WERI-Rb-1 (cell line): ENCODE measurements around the gene GATAD2A.

ENCODE experiments used
- DNase-seq: peaks from one replicate; pipeline ENCODE4 v3.0.0-alpha.2; 2020
- H3K27ac ChIP-seq: fragments of 250-450 bp; sonication (Bioruptor Pico); 2 replicates; pipeline ENCODE4 v1.5.1; 2020; ENCODE audit warnings: mild to moderate bottlenecking, moderate library complexity
- H3K27me3 ChIP-seq: fragments of 250-450 bp; sonication (Bioruptor Pico); 2 replicates; pipeline ENCODE4 v1.5.1; 2021; ENCODE audit warnings: mild to moderate bottlenecking, low read depth, moderate library complexity; ENCODE audit not compliant: insufficient read depth, severe bottlenecking
- H3K36me3 ChIP-seq: fragments of 250-450 bp; sonication (Bioruptor Pico); 2 replicates; pipeline ENCODE4 v1.5.1; 2020; ENCODE audit warnings: mild to moderate bottlenecking, moderate library complexity
- H3K4me3 ChIP-seq: 2 replicates; pipeline ENCODE4 v1.5.1; 2011; ENCODE audit warnings: low read depth, mild to moderate bottlenecking, control low read depth, low read length
- H3K9me3 ChIP-seq: fragments of 250-450 bp; sonication (Bioruptor Pico); 2 replicates; pipeline ENCODE4 v1.5.1; 2021; ENCODE audit warnings: mild to moderate bottlenecking, moderate library complexity; ENCODE audit not compliant: severe bottlenecking
- CTCF ChIP-seq: IDR thresholded peaks from 2 replicates; pipeline ENCODE4 v1.5.1; 2011; ENCODE audit warnings: low read depth, mild to moderate bottlenecking, control low read depth, inconsistent platforms, low read length

Gene GATAD2A

DNA sequence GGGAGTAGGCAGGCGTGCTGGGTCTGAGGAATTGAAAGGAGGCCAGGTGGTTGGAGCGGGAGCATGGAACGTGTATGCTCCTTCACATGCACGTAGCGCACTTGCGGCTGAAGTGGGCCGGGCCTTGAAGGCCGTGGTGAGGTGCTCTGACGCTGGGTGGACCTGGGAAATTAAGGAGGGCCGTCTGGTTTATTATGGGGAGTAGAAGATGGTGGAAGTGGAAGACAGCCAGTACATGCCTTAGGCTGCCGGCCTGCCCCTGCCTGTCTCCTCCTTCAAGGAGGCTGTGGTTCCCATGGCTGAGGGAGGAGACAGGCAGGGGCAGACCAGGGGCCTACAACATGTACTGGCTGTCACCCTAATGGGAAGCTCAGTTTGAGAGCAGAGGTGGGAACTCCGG lies 23.9 kb downstream of the GATAD2A start:
- Histone ChIP-seq H3K27me3 (no peaks in the 10 kb centered on the region), H3K36me3 (peaks cover 2% of the 10 kb centered on the region), H3K9me3 (no peaks in the 10 kb centered on the region), H3K27ac (no peak overlapping the region), H3K4me3 (no peak overlapping the region)
- DNase-seq, result no peak
- no peak for TF ChIP-seq CTCF

- TF ChIP-seq CTCF, result no peak
- no peak for DNase-seq
- no peak overlapping the region for H3K4me3 ChIP-seq
- no peaks in the 10 kb centered on the region for H3K9me3 ChIP-seq
- peaks cover under 1% of the 10 kb centered on the region for H3K36me3 ChIP-seq
- H3K27me3 ChIP-seq, result no peaks in the 10 kb centered on the region
- no peak overlapping the region for H3K27ac ChIP-seq
Observed at GRCh38 chr19:19432732-19433131, 27.3 kb downstream of the GATAD2A start.

DNA sequence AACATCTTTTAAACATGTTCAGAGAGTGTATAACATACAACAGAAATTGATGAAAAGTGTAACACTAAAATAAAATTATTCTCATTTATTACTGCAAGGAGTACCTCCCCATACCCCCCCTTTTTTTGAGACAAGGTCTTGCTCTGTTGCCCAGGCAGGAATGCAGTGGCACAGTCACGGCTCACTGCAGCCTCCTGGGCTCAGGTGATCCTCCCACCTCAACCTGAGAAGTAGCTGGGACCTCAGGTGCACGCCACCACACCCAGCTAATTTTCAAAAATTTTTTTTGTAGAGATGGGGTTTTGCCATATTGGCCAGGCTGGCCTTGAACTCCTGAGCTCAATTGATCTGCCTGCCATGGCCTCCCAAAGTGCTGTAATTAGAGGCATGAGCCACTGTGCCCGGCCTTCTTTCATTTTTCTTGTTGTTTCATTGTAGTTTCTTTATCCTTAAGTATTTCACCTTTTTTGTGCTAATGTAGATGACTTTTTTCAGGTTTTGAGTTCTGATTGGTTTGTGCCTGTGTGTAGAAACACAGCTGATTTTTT lies 28.3 kb downstream of the GATAD2A start:
- Histone ChIP-seq H3K4me3 (no peak overlapping the region), H3K36me3 (no peaks in the 10 kb centered on the region; the same call in none of the 2 replicates), H3K27me3 (no peaks in the 10 kb centered on the region), H3K9me3 (no peaks in the 10 kb centered on the region), H3K27ac (no peak overlapping the region)
- TF ChIP-seq CTCF, result no peak
- no peak for DNase-seq

DNA sequence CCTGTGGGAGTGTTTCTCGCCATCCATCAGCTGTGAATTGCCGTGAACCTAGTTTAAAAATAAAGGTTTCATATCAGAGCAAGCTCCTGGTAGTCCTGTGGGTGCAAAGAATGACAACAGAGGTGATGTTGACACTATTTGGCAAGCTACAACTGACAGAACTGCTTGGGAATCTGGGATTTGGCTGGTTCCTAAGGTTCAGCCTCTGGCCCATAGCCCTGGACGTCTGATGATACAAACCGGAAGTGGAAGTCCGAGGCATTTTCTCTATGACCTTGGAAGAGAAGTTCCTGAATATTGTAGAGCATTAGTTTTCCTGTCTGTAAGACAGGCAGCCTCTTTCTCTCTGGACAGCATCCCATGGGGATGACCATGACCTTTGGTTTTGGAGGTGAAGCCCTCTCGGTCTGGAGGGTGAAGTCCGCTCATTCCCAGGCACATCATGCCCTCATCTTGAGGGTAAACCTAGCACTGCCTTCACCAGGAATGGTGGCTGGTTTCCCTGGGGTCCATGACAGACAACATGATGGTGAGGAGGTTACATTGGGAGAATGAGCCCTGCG lies 29.1 kb downstream of the GATAD2A start:
- Histone ChIP-seq H3K36me3 (no peaks in the 10 kb centered on the region; the same call in none of the 2 replicates), H3K4me3 (no peak overlapping the region), H3K27ac (no peak overlapping the region), H3K9me3 (no peaks in the 10 kb centered on the region), H3K27me3 (no peaks in the 10 kb centered on the region)
- DNase-seq, result no peak
- no peak for TF ChIP-seq CTCF

DNA sequence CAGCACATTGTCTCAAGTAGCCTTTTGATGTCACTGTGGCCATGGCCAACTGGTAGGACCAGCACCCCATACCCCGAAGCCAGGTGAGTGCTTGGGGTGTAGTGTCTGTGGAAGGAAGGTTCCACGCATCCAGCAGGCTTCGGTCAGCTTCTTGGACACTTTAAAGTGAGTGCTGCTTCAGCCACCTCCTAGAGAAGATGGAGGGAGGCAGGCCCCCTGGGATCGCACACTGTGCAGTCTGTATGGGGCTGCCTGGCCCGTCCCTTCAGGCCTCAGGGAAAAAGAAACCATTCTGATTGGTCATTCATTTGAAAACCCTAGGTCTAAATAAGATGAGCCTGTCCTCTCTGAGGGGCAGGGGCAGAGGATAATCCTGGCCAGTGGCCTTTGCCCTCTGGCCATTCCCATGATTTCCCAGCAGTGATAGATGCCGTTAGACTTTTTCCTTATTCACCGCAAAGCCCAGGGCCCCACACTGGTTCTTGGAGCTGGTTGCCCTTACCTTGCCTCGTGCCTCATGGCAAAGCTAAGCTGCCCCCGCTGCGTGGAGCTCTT lies 30.7 kb downstream of the GATAD2A start:
- DNase-seq, result no peak
- no peak overlapping the region for H3K4me3 ChIP-seq
- H3K27ac ChIP-seq, result no peak overlapping the region
- no peaks in the 10 kb centered on the region for H3K9me3 ChIP-seq
- H3K27me3 ChIP-seq, result no peaks in the 10 kb centered on the region
- no peak for TF ChIP-seq CTCF
- H3K36me3 ChIP-seq, result no peaks in the 10 kb centered on the region; the same call in 1 of the 2 replicates
